ENCODE data around the gene SEPTIN6.

Gene SEPTIN6

DNA sequence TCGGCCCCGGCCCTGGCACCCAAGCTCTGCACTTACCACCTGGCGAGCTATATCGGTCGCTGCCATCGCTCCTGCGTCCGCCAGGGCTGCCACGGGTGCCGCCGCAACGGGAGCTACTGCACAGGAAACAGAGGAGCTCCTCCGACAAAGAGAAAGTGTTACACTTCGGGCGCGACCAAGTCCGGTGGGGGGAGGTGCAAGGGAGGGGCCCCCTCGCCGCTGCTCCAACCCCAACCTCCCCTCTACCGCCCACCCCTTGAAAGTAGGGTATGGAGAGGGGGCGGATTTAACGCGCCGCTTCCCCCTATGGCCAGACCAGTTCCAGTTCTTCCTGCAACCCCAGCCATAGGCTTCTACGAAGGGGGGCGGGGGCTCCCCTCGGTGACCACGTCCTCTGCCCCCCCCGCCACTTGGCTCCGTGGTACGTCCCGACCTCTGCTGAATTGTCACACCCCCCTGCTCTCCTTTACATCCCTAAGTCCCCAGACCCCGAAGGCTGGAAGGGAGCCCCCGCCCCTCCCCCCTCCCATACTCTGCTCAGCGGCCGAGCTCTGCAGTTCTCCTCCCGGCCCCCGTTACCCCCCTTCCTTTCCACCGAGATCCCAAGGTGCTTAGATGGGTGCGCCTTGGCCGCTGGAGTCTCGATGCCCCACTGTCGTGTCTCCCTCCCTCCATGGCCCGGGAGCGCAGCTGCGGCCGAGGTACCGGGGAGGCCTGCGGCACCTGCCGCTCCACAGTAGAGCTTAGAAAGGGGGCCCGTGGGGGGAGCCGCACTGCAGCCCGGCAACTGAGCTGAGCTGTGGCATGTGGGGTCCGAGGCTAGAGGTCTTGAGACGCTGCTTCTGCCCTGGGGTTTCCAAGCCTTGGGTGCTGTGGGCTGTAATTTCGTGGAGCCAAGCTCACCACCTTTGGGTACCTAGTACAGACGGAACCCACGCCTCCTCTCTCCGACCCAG lies at the start of gene SEPTIN6:
SEPTIN6 (minus strand) TSS at position 129 of the 956 bp plus-strand sequence; CDS start at position 66, 63 bp downstream.
- FAIRE-seq, result no peak

GRCh38 chrX:119738742-119739141 lies 45.8 kb upstream of the SEPTIN6 start:
- DNase-seq (ENCODE audit: insufficient read length, low spot score) (no peak), FAIRE-seq (no peak)

More for the DNA sequence above, at the start of gene SEPTIN6:
- peak; percentile 51 for DNase-seq (ENCODE audit: insufficient read length, low spot score)

GRCh38 chrX:119736206-119736764 lies 43.3 kb upstream of the SEPTIN6 start:
- DNase-seq (ENCODE audit: insufficient read length, low spot score) (no peak), FAIRE-seq (no peak)

DNA sequence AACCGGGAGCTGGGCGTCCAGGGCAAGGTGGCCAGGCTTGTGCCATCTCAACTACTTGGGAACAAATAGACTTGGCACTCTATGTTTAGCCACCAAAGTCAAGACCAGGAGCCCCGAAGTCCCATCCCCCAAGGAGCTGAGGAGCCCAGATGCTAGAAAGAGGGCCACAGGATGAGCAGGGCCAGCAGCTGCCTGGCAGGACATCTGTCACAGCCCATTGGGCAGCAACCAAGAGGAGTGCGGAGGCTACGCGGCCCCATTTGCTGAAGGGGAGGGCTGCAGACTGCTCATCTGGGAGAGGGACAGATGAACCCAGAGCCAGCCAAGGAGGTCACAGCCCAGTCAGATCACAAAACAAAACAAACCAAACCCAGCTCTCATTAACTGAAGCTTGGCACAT lies 42.5 kb upstream of the SEPTIN6 start:
- DNase-seq (ENCODE audit: insufficient read length, low spot score) (no peak), FAIRE-seq (no peak)

DNA sequence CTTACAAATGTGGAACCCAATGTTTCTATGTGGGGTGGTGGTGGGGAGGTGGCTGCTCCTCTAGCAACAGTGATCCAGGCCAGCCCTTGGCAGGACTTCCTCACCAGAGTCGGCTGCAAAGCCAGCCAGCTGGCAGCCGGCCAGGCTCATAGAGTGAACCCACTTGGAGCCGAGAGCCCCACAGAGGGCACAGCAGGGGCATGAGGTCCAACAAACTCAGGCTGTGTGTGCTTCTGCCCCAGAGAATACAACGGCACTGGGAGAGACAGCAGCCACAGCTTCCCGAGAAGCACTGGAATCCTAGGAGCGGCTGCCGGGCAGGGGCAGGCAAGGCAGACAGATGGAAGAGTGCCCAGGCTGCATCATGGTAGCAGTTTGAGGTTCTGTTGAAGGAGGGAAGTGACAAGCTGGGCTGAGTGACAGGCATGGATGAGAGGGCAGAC lies 42.0 kb upstream of the SEPTIN6 start:
- FAIRE-seq, result peak; percentile 51
- DNase-seq (ENCODE audit: insufficient read length, low spot score), result no peak

DNA sequence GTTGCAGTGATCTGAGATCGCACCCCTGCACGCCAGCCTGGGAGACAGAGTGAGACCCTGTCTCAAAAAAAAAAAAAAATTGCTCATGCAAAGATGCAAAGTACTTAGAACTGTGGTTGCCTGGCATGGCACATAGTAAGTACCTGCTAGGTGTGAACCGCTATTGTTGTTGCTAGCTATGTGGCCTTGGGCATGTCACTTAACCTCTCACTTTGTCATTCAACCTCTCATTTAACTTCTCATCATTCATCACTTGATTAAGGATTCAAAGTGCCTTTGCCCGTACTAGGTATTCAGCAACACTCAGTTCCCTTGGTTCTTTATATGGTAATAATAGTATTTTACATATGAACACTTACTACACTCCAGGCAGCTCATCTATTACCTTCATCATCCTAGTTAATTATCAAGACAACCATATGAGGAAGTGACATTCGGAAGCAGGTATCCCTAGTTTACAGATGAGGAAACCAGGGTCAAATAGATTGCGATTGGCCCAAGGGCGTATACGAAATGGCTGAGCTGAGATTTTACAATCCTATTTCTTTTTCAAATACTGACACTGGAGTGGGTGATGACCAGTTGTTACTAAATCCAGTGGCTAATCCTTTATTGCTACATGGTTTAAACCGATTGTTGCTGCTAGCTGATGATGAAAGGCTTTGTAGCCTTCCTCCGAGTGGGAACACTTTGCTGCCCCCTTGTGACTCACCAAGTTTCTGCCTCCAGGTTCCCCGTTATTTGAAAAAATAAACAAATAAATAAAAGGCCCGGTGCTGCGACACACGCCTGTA lies 36.6 kb upstream of the SEPTIN6 start:
- peak; percentile 72 for FAIRE-seq
- peak; percentile 63 for DNase-seq (ENCODE audit: insufficient read length, low spot score)

- FAIRE-seq (peak; percentile 89), DNase-seq (ENCODE audit: insufficient read length, low spot score) (peak; percentile 36)
Observed at GRCh38 chrX:119728487-119728886, 35.5 kb upstream of the SEPTIN6 start.

- no peak for DNase-seq (ENCODE audit: insufficient read length, low spot score)
- peak; percentile 58 for FAIRE-seq
Observed at GRCh38 chrX:119726900-119727555, 34.1 kb upstream of the SEPTIN6 start.

DNA sequence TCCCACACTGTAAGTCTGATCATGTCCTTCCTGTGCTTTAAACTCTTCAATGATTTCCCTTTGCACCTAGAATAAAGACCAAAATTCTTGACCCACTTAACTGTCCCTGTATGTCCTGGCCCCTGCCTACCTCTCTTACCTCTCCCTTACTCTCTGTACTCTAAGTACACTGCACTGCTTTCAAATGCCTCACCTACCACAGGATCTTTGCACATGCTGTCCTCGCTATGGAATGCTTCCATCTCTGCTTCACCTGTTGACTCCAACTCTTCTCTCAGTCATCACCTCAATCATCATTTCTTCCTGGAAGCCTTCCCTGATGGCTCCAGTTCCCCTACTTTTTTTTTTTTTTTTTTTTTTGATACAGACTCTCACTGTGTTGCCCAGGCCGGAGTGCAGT lies 29.0 kb upstream of the SEPTIN6 start:
- no peak for FAIRE-seq

GRCh38 chrX:119721487-119721886 lies 28.5 kb upstream of the SEPTIN6 start:
- no peak for DNase-seq (ENCODE audit: insufficient read length, low spot score)
- peak; percentile 79 for FAIRE-seq

More for the DNA sequence above, 29.0 kb upstream of the SEPTIN6 start:
- no peak for DNase-seq (ENCODE audit: insufficient read length, low spot score)

DNA sequence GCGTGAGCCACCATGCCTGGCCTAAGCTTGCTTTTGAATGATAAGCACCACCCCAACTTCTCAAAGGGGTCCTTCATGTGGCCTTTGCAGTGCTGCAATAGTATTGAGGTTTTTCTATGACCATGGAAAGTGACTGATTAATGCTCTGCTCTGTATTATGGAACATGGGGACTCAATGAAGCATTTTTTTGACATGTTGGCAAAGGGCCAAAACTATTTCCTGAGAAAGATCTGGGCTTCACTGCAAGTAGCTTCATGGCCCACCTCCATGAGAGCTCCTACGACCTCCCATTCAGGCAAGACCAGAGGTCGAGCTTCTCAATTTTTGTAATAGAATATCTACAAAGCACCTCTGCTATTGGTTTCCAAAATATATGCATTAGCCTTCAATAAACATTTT lies 16.7 kb upstream of the SEPTIN6 start:
- no peak for DNase-seq (ENCODE audit: insufficient read length, low spot score)
- FAIRE-seq, result no peak

DNA sequence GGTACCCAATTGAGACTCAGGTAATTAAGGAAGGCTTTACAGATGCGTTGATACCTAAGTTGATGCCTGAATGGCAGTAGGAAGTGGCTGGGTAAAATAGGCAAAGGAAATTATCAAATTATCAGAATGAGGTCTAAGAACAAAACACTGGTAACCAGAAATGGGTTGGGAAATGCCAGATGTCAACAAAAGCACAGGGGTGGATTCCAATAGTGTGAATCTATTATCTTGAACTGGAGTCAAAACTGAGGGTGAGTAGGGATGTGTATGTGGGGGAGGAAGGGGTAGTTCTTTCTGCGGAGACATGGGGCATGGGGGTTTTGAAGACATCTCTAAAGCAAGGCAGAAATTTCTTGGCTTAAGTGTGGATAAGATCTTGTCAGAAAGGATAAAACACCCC lies 16.0 kb upstream of the SEPTIN6 start:
- no peak for FAIRE-seq
- DNase-seq (ENCODE audit: insufficient read length, low spot score), result no peak

GRCh38 chrX:119706616-119707015 lies 13.6 kb upstream of the SEPTIN6 start:
- FAIRE-seq, result no peak
- no peak for DNase-seq (ENCODE audit: insufficient read length, low spot score)

DNA sequence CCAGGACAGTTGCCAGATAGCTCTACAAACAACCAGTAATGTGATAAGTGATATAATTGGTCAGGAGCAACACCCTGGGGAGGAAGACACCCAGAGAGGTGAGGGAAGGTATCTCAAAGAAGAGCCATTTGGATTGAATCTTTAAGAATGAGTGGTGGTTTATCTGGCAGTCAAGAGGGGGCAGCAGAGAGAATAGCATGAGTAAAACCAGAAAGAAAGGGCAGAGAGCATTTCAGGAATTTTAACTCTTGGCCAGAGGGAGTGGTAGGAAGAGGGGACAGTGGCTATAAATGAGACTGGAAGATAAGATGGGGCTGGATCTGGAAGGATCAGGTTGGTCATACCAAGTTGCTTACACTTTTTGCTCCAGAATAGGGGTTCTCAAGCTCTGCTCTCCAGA lies 5.9 kb upstream of the SEPTIN6 start:
- peak; percentile 57 for DNase-seq (ENCODE audit: insufficient read length, low spot score)
- FAIRE-seq, result peak; percentile 58

DNA sequence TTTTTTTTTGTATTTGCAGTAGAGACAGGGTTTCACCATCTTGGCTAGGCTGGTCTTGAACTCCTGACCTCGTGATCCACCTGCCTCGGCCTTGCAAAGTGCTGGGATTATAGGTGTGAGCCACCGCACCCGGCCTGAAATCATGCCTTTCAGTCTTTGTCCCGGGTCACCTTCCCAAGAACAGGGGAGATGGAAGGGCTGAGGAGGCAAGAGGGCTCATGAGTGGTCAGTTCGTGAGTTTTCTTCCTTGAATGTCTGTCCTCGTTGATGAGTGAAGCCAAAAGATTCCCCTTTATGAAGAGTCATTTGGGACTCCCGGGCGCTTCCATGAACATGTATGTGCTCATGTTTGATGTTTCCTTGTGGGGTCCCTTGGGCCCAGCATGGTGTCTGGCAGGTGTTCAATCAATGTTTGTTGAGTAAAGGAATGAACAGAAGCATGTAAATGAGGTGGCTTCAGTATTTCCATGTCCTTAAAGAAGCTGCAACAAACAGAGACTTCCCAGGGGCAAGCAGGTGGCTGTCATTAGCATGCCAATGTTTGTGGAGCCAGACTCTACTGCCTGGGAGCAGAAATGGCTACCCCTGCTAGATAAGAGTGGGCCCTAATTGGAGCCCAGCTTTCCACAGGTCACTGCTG lies 3.4 kb upstream of the SEPTIN6 start:
- FAIRE-seq (no peak), DNase-seq (ENCODE audit: insufficient read length, low spot score) (no peak)

DNA sequence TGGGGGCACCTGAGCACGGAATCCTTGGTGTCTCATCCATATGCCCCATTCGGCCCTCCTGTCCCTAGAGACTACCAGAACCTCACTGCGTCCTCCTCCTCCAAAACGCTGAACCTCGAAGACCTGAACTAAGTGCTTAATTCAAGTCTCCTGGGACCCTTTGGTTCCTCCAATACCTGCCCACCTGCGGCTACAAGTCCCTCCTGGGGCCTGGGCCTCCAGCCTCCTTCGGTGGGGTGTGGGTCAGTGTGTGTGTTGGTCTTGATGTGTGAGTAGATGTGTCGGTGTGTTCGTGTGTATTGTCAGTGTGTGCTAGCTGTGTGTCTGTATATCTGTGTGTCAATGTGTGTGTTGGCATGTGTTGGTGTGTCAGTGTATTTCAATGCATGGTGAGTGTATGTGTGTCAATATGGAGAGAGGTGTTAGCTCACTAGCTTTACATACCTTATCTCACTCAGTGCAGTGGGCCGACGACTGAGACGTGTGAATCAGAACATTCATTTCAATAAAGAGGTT lies 2.6 kb upstream of the SEPTIN6 start:
- DNase-seq (ENCODE audit: insufficient read length, low spot score), result no peak
- FAIRE-seq, result peak; percentile 20

GRCh38 chrX:119694601-119695534 lies 1.9 kb upstream of the SEPTIN6 start:
- DNase-seq (ENCODE audit: insufficient read length, low spot score) (no peak), FAIRE-seq (no peak)

DNA sequence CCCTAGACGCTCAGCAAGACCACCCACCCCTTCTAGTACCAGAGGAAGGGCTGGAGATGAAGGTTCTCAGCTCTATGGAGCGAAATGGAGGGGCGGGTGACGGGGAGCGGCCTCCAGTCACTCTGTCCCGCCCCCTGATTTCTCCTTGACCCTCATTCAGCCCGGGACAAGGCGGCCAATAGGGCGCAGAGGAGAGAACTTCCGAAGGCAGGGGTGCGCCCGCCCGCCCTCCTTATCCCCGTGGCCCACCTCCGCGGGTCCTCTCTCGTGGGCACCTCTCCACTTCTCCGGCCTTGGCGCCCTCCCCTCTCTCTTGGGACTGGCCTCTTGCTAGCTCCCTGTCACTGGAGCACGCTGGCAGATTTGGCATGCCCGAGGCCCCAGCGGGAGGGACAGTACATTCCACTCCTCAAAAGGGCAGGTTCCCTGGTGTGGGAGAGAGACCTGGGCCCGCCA lies 1.1 kb upstream of the SEPTIN6 start:
- FAIRE-seq, result no peak
- DNase-seq (ENCODE audit: insufficient read length, low spot score), result no peak
